CD4-positive, alpha-beta T cell (primary cell): Measurements from ENCODE around the gene PTPDC1. TPM values are rescaled to one million over a fixed set of nuclear protein-coding genes. Genes with fewer than 3 reads are reported as not detected.

ENCODE experiments used
- ATAC-seq: fragments of 200-7000 bp; cut with Tn5 transposase; one replicate; pipeline ENCODE4 v1.10.0; 2022; ENCODE audit warnings: mild to moderate bottlenecking; ENCODE audit not compliant: poor library complexity
- CTCF ChIA-PET: fragments of 350-600 bp; sonication (Branson Sonifier 250); formaldehyde crosslinking; loops from one replicate; lab custom pipeline; 2021; ENCODE audit warnings: antibody characterized with exemption, inconsistent platforms; lab: Charles Lee
- POLR2A ChIA-PET: fragments of 350-600 bp; sonication (Branson Sonifier 250); formaldehyde crosslinking; loops from one replicate; lab custom pipeline; 2021; ENCODE audit warnings: antibody characterized with exemption, inconsistent platforms; lab: Charles Lee
- DNase-seq, 14 experiments: peaks; one replicate each; pipeline ENCODE4 v3.0.0-alpha.2; 2013 to 2020; ENCODE audit warnings: mixed read lengths in 2 of 14
- H3K27ac ChIP-seq, 2 donors: one replicate each; pipeline versions ENCODE4 v1.5.1 to v1.7.0; 2013; ENCODE audit warnings: low read length in 2 of 2, low read depth in 1 of 2, mild to moderate bottlenecking in 1 of 2
- H3K27me3 ChIP-seq, 2 experiments: 1 replicate in 1 of 2; 2 replicates in 1 of 2; pipeline versions ENCODE4 v1.6.1 to v1.7.0; 2013; ENCODE audit warnings: low read length in 2 of 2, control low read depth in 1 of 2, mild to moderate bottlenecking in 1 of 2, moderate library complexity in 1 of 2; ENCODE audit not compliant: insufficient read depth in 2 of 2, control insufficient read depth in 1 of 2
- H3K36me3 ChIP-seq: one replicate; pipeline ENCODE4 v1.6.1; 2013; ENCODE audit warnings: low read length, control low read depth; ENCODE audit not compliant: insufficient read depth
- H3K4me1 ChIP-seq: one replicate; pipeline ENCODE4 v1.6.1; 2013; ENCODE audit warnings: low read length, control low read depth; ENCODE audit not compliant: insufficient read depth
- H3K4me3 ChIP-seq: one replicate; pipeline ENCODE4 v1.5.1; 2013; ENCODE audit warnings: mild to moderate bottlenecking, low read length, moderate library complexity
- H3K9me3 ChIP-seq, 2 experiments: 1 replicate in 1 of 2; 2 replicates in 1 of 2; pipeline versions ENCODE4 v1.6.1 to v1.7.0; 2013; ENCODE audit warnings: low read length in 2 of 2, mild to moderate bottlenecking in 2 of 2, control low read depth in 1 of 2, moderate library complexity in 1 of 2; ENCODE audit not compliant: control insufficient read depth in 1 of 2, insufficient read depth in 1 of 2
- H3K27ac Mint-ChIP-seq: one replicate; pipeline ENCODE4 v1.8.0; 2020; ENCODE audit warnings: mixed read lengths
- H3K27me3 Mint-ChIP-seq: one replicate; pipeline ENCODE4 v1.8.0; 2021; ENCODE audit warnings: mixed read lengths
- H3K36me3 Mint-ChIP-seq: one replicate; pipeline ENCODE4 v1.8.0; 2021; ENCODE audit warnings: low read depth, mixed read lengths
- H3K4me1 Mint-ChIP-seq: one replicate; pipeline ENCODE4 v1.8.0; 2021; ENCODE audit warnings: low read depth, mixed read lengths
- H3K4me3 Mint-ChIP-seq: one replicate; pipeline ENCODE4 v1.8.0; 2020; ENCODE audit warnings: mild to moderate bottlenecking, mixed read lengths
- H3K9me3 Mint-ChIP-seq: one replicate; pipeline ENCODE4 v1.8.0; 2020; ENCODE audit warnings: mixed read lengths
- intact Hi-C, 2 experiments: fragments of 100-400 bp; cut with DNase I in 1 of 2; cut with micrococcal nuclease in 1 of 2; formaldehyde crosslinking; loops; one replicate each; pipeline versions ENCODE4 v1.15.1 to v1.9.0; 2023 to 2025; cut with DNase I, micrococcal nuclease
- total RNA-seq, 174 experiments: library from RNA in 2 of 174; stranded (reverse) in 2 of 174; gene quantifications; one replicate each; pipeline ENCODE4 v1.2.3 and lab custom pipeline; 2021 to 2026
- TF ChIP-seq, protein P1 (sequence below): fragments of 200-600 bp; IDR thresholded peaks from one replicate; pipeline ENCODE4 v1.8.0; 2022; ENCODE audit warnings: antibody characterized with exemption, mild to moderate bottlenecking

The PTPDC1 gene
- total RNA-seq, 2 experiments from 2014 or later, result 2.7 TPM

DNA sequence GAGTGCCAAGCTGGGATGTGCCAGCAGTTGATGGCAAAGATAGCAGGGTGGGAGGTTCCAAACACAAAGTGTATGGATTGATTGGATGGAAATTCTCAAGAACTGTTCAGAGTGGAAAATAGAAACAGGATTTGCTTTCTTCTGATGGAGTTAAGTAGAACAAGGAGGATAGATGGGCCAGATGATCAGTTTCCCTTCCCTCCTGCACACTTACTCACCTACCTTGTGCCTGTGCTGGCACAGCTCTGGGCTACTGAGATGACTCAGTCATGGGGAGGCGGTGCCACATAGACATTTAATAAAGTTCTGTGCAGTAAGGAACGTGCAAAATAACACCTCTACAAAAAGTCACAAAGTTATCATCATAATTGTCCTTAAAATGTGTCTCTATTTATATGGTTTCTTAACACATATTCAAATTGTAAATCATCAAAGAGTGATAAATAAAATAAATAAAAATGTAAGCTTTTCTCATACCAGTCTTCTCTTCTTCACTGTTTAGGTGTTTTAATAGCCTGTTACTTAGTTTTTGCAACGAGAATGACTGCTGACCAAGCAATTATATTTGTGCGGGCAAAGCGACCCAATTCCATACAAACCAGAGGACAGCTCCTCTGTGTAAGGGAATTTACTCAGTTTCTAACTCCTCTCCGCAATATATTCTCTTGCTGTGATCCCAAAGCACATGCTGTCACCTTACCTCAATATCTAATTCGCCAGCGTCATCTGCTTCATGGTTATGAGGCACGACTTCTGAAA, 12.7 kb downstream of the PTPDC1 start:
- DNase-seq (no peak), ATAC-seq (no peak)
- Histone ChIP-seq H3K4me3 (no peak overlapping the region), H3K36me3 (peaks cover 8% of the 10 kb centered on the region), H3K4me1 (no peaks in the 10 kb centered on the region), H3K9me3 (no peaks in the 10 kb centered on the region), H3K27ac (no peak overlapping the region), H3K27me3 (no peaks in the 10 kb centered on the region)
- no peak overlapping the region for H3K27ac Mint-ChIP-seq
- peaks cover 5% of the 10 kb centered on the region for H3K4me1 Mint-ChIP-seq
- TF ChIP-seq, protein P1, sequence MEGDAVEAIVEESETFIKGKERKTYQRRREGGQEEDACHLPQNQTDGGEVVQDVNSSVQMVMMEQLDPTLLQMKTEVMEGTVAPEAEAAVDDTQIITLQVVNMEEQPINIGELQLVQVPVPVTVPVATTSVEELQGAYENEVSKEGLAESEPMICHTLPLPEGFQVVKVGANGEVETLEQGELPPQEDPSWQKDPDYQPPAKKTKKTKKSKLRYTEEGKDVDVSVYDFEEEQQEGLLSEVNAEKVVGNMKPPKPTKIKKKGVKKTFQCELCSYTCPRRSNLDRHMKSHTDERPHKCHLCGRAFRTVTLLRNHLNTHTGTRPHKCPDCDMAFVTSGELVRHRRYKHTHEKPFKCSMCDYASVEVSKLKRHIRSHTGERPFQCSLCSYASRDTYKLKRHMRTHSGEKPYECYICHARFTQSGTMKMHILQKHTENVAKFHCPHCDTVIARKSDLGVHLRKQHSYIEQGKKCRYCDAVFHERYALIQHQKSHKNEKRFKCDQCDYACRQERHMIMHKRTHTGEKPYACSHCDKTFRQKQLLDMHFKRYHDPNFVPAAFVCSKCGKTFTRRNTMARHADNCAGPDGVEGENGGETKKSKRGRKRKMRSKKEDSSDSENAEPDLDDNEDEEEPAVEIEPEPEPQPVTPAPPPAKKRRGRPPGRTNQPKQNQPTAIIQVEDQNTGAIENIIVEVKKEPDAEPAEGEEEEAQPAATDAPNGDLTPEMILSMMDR, result no peak
- intact Hi-C loops, result no loop called here
- CTCF ChIA-PET, result no interaction called here
- no peaks in the 10 kb centered on the region for H3K9me3 Mint-ChIP-seq
- peaks cover 24% of the 10 kb centered on the region for H3K36me3 Mint-ChIP-seq
- POLR2A ChIA-PET, result no interaction called here
- H3K27me3 Mint-ChIP-seq, result no peaks in the 10 kb centered on the region
- no peak overlapping the region for H3K4me3 Mint-ChIP-seq

- TF ChIP-seq, protein P1, result no peak
- Mint-ChIP-seq H3K4me1 (peaks cover 5% of the 10 kb centered on the region), H3K27me3 (no peaks in the 10 kb centered on the region), H3K9me3 (no peaks in the 10 kb centered on the region), H3K36me3 (peaks cover 24% of the 10 kb centered on the region), H3K27ac (no peak overlapping the region), H3K4me3 (no peak overlapping the region)
- Histone ChIP-seq H3K4me3 (no peak overlapping the region), H3K27me3 (no peaks in the 10 kb centered on the region), H3K36me3 (peaks cover 8% of the 10 kb centered on the region), H3K4me1 (no peaks in the 10 kb centered on the region), H3K27ac (no peak overlapping the region), H3K9me3 (no peaks in the 10 kb centered on the region)
- POLR2A ChIA-PET, result no interaction called here
- CTCF ChIA-PET, result no interaction called here
- intact Hi-C loops, result no loop called here
- DNase-seq (no peak), ATAC-seq (no peak)
These were observed 13.6 kb downstream of the PTPDC1 start for GRCh38 chr9:94097788-94098414.

- no peak for ATAC-seq
- CTCF ChIA-PET, result no interaction called here
These were observed 16.1 kb downstream of the PTPDC1 start for GRCh38 chr9:94100152-94100879.

More at GRCh38 chr9:94100152-94100879, 16.1 kb downstream of the PTPDC1 start:
- Histone ChIP-seq H3K36me3 (peaks cover 4% of the 10 kb centered on the region), H3K4me1 (no peaks in the 10 kb centered on the region), H3K9me3 (no peaks in the 10 kb centered on the region), H3K27ac (no peak overlapping the region), H3K4me3 (no peak overlapping the region), H3K27me3 (no peaks in the 10 kb centered on the region)
- intact Hi-C loops, result no loop called here
- Mint-ChIP-seq H3K4me1 (peaks cover 5% of the 10 kb centered on the region), H3K27me3 (no peaks in the 10 kb centered on the region), H3K9me3 (no peaks in the 10 kb centered on the region), H3K27ac (no peak overlapping the region), H3K4me3 (no peak overlapping the region), H3K36me3 (peaks cover 18% of the 10 kb centered on the region)
- TF ChIP-seq, protein P1, result no peak
- DNase-seq, result no peak
- POLR2A ChIA-PET, result no interaction called here
